K562 (cell line): Measurements from ENCODE around the gene ECHDC1. TPM values are rescaled to one million over a fixed set of nuclear protein-coding genes. Genes with fewer than 3 reads are reported as not detected.

Source experiments
- CBFA2T2 ChIP-seq: fragments of 450-650 bp; conservative IDR thresholded peaks from 2 replicates; pipeline ENCODE4 v1.6.1; 2017; ENCODE audit warnings: mild to moderate bottlenecking
- CC2D1A ChIP-seq: fragments of 450-650 bp; IDR thresholded peaks from 2 replicates; pipeline ENCODE4 v1.6.1; 2017; ENCODE audit warnings: mild to moderate bottlenecking
- CHAMP1 ChIP-seq: fragments of 450-650 bp; IDR thresholded peaks from 2 replicates; pipeline ENCODE4 v1.6.1; 2016; ENCODE audit warnings: mild to moderate bottlenecking
- E2F5 ChIP-seq: sonication (generic); formaldehyde crosslinking; IDR thresholded peaks from 2 replicates; pipeline ENCODE4 v1.8.0; 2022; ENCODE audit warnings: mild to moderate bottlenecking, missing genetic modification reagents
- E2F6 ChIP-seq, 2 experiments: IDR thresholded peaks; 2 replicates each; pipeline ENCODE4 v1.6.1; 2011; ENCODE audit warnings: borderline replicate concordance in 1 of 2, control low read depth in 1 of 2, low read depth in 1 of 2, low read length in 1 of 2, mild to moderate bottlenecking in 1 of 2, mixed read lengths in 1 of 2, moderate library complexity in 1 of 2; ENCODE audit not compliant: insufficient read depth in 1 of 2, insufficient read length in 1 of 2, poor library complexity in 1 of 2, severe bottlenecking in 1 of 2; ENCODE audit errors: extremely low read depth in 1 of 2
- JUNB ChIP-seq: fragments of 450-650 bp; formaldehyde crosslinking; conservative IDR thresholded peaks from 2 replicates; pipeline ENCODE4 v1.4.0; 2020; ENCODE audit warnings: mild to moderate bottlenecking
- KAT8 ChIP-seq: fragments of 450-650 bp; IDR thresholded peaks from 2 replicates; pipeline ENCODE4 v1.6.1; 2016; ENCODE audit warnings: low read depth, mild to moderate bottlenecking
- KDM4B ChIP-seq, 2 experiments: fragments of 450-650 bp in 1 of 2; sonication (generic) in 1 of 2; IDR thresholded peaks; 2 replicates each; pipeline ENCODE4 v1.6.1; 2016 to 2017; ENCODE audit warnings: borderline replicate concordance in 2 of 2, antibody characterized with exemption in 1 of 2, low read depth in 1 of 2, mild to moderate bottlenecking in 1 of 2
- MCM7 ChIP-seq, 2 experiments: fragments of 450-650 bp; IDR thresholded peaks; 2 replicates each; pipeline ENCODE4 v1.6.1; 2016 to 2018
- PURB ChIP-seq: sonication (generic); formaldehyde crosslinking; IDR thresholded peaks from 2 replicates; pipeline ENCODE4 v1.9.0; 2021; ENCODE audit warnings: low read depth, mild to moderate bottlenecking, missing genetic modification reagents
- RBFOX2 ChIP-seq: fragments of 200-400 bp; formaldehyde crosslinking; IDR thresholded peaks from 2 replicates; pipeline ENCODE4 v1.6.1; 2017; ENCODE audit warnings: low read depth, mild to moderate bottlenecking, low read length, moderate library complexity
- RBM15 ChIP-seq: fragments of 200-400 bp; formaldehyde crosslinking; IDR thresholded peaks from 2 replicates; pipeline ENCODE4 v1.6.1; 2018; ENCODE audit warnings: mild to moderate bottlenecking, low read length, moderate library complexity; ENCODE audit not compliant: insufficient read depth
- SUPT5H ChIP-seq: fragments of 450-650 bp; IDR thresholded peaks from 2 replicates; pipeline ENCODE4 v1.6.1; 2016
- USF2 ChIP-seq: sonication (generic); formaldehyde crosslinking; IDR thresholded peaks from 2 replicates; pipeline ENCODE4 v1.5.0; 2020; ENCODE audit warnings: missing genetic modification reagents
- ZEB2 ChIP-seq: fragments of 450-650 bp; IDR thresholded peaks from 2 replicates; pipeline ENCODE4 v1.6.1; 2016
- ZNF431 ChIP-seq: sonication (generic); formaldehyde crosslinking; IDR thresholded peaks from 2 replicates; pipeline ENCODE4 v1.8.0; 2022; ENCODE audit warnings: mild to moderate bottlenecking, missing genetic modification reagents
- ZNF449 ChIP-seq: fragments of 250-450 bp; sonication (Bioruptor Pico); IDR thresholded peaks from 2 replicates; pipeline ENCODE4 v1.8.0; 2022; ENCODE audit warnings: moderate library complexity, mild to moderate bottlenecking, inconsistent platforms
- ZNF584 ChIP-seq: fragments of 200-800 bp; sonication (Bioruptor generic); IDR thresholded peaks from 2 replicates; pipeline ENCODE4 v1.6.1; 2016; ENCODE audit warnings: low read depth, mild to moderate bottlenecking, missing genetic modification characterization, missing compliant biosample characterization
- ZNF695 ChIP-seq: fragments of 450-650 bp; formaldehyde crosslinking; IDR thresholded peaks from 2 replicates; pipeline ENCODE4 v1.4.0; 2020; ENCODE audit warnings: mild to moderate bottlenecking, moderate library complexity
- ZNF764 ChIP-seq: fragments of 250-450 bp; sonication (Bioruptor Pico); IDR thresholded peaks from 2 replicates; pipeline ENCODE4 v1.4.0; 2020; ENCODE audit warnings: low read depth, mild to moderate bottlenecking, moderate library complexity
- ZNF766 ChIP-seq: fragments of 200-800 bp; sonication (Bioruptor generic); conservative IDR thresholded peaks from 2 replicates; pipeline ENCODE4 v1.6.1; 2016; ENCODE audit warnings: missing genetic modification characterization, missing compliant biosample characterization
- polyA plus RNA-seq, 8 experiments: library from polyadenylated mRNA; depleted of rRNA in 4 of 8; stranded (reverse) in 5 of 8; unstranded in 3 of 8; fragments of >200 nt; fragmentation: Nextera tagmentation in 2 of 8; fragmentation: Illumina TruSeq in 1 of 8; extraction: Ambion mirVana in 2 of 8; extraction: Trizol in 1 of 8; gene quantifications; 2 replicates each; pipeline versions ENCODE4 v1.2.1 to v1.2.3, GENCODE V29; 2011 to 2014; ENCODE audit warnings: inconsistent platforms in 1 of 8, missing spikeins in 1 of 8
- total RNA-seq, 7 experiments: library from RNA; depleted of rRNA in 6 of 7; stranded (reverse); fragments of >200 nt in 6 of 7; fragmentation: Illumina TruSeq in 2 of 7; extraction: Trizol in 2 of 7; gene quantifications; 2 replicates each; pipeline versions ENCODE4 v1.2.1 to v1.2.3, GENCODE V29; 2011 to 2021; ENCODE audit warnings: low replicate concordance in 1 of 7

The ECHDC1 gene
- total and polyA plus RNA-seq, 9 of the 15 experiments (the other 6 are each of a cell fraction or from before 2014, with no cell fraction given) = 58.0 to 105 (median 78.6) TPM

- TF ChIP-seq ZNF449 (CRISPR knock-in tag) (no peak), KDM4B (IDR thresholded peaks at IDR 0.05; ENCODE audit: borderline replicate concordance in 2 of 2, low read depth in 1 of 2) (peak in 1 of 2 experiments; percentile 94; a peak in 2 of 4 replicates), RBM15 (no peak), ZNF695 (CRISPR knock-in tag) (no peak), MCM7 (IDR thresholded peaks at IDR 0.05) (no peak), E2F5 (CRISPR knock-in tag) (peak; percentile 53; the same call in 1 of the 2 replicates), CC2D1A (peak; percentile 55; the same call in 1 of the 2 replicates), ZNF764 (CRISPR knock-in tag) (no peak), ZNF431 (no peak), ZEB2 (peak; percentile 46; the same call in 1 of the 2 replicates), PURB (CRISPR knock-in tag) (no peak), USF2 (no peak), E2F6 (IDR thresholded peaks at IDR 0.05; ENCODE audit: borderline replicate concordance in 1 of 2, extremely low read depth in 1 of 2, insufficient read depth in 1 of 2, insufficient read length in 1 of 2, low read depth in 1 of 2, low read length in 1 of 2, poor library complexity in 1 of 2, severe bottlenecking in 1 of 2) (peak; percentile 63 to 82), SUPT5H (peak; percentile 91), CBFA2T2 (no peak), JUNB (CRISPR knock-in tag) (no peak), ZNF584 (CRISPR knock-in tag) (no peak), KAT8 (no peak), RBFOX2 (peak; percentile 94), ZNF766 (CRISPR knock-in tag) (no peak), CHAMP1 (0 out of 2 replicates have a peak, but pooled peaks have one; percentile 31)
Measured at GRCh38 chr6:127342946-127343808, at the start of gene ECHDC1 (continued).
